ENCODE measurements around the gene TMEM89.

Gene TMEM89

GRCh38 chr3:48641396-48641795 is 19.8 kb upstream of the TMEM89 start:
- DNase-seq: no peak

- DNase-seq: no peak
Measured at GRCh38 chr3:48639944-48640606, 18.5 kb upstream of the TMEM89 start.

- no peak for DNase-seq
Measured at GRCh38 chr3:48637305-48637704, 15.7 kb upstream of the TMEM89 start.

- DNase-seq: no peak
Measured at GRCh38 chr3:48636149-48636655, 14.6 kb upstream of the TMEM89 start.

- DNase-seq: peak; percentile 67
Measured at GRCh38 chr3:48635222-48636021, 13.9 kb upstream of the TMEM89 start, which contains the start of gene SLC26A6. Gene SLC26A6, minus strand, starts transcription at chr3:48635461. Its CDS starts 68 bp downstream, at chr3:48635393.

GRCh38 chr3:48634661-48635221 is 13.2 kb upstream of the TMEM89 start:
- no peak for DNase-seq

GRCh38 chr3:48633743-48634142 is 12.2 kb upstream of the TMEM89 start:
- no peak for DNase-seq

- DNase-seq: no peak
Measured at GRCh38 chr3:48633256-48633655, 11.7 kb upstream of the TMEM89 start.

GRCh38 chr3:48631516-48632448 is 10.2 kb upstream of the TMEM89 start:
- DNase-seq: no peak

GRCh38 chr3:48630833-48631232 is 9.3 kb upstream of the TMEM89 start:
- no peak for DNase-seq

- no peak for DNase-seq
Measured at GRCh38 chr3:48630407-48630806, 8.8 kb upstream of the TMEM89 start.

- DNase-seq: no peak
Measured at GRCh38 chr3:48629894-48630293, 8.3 kb upstream of the TMEM89 start.

GRCh38 chr3:48628277-48629017 is 6.9 kb upstream of the TMEM89 start:
- no peak for DNase-seq

GRCh38 chr3:48625600-48625999 is 4.0 kb upstream of the TMEM89 start:
- no peak for DNase-seq

- no peak for DNase-seq
Measured at GRCh38 chr3:48624767-48625166, 3.2 kb upstream of the TMEM89 start.

GRCh38 chr3:48623851-48624547 is 2.4 kb upstream of the TMEM89 start:
- peak; percentile 70 for DNase-seq

GRCh38 chr3:48619541-48620524 is 1.7 kb downstream of the TMEM89 start:
- DNase-seq: no peak

- DNase-seq: no peak
Measured at GRCh38 chr3:48617559-48617958, 4.0 kb downstream of the TMEM89 start.

- DNase-seq: no peak
Measured at GRCh38 chr3:48614044-48614443, 7.5 kb downstream of the TMEM89 start.

- DNase-seq: no peak
Measured at GRCh38 chr3:48612309-48612708, 9.3 kb downstream of the TMEM89 start.

All from COR-L47 (cell line).